Measurements from ENCODE around the gene ASAP2.

Gene ASAP2

GRCh38 chr2:9401646-9402371, 195.2 kb downstream of the ASAP2 start:
- no peak for TF ChIP-seq CTCF (IDR thresholded peaks at IDR 0.05)

DNA sequence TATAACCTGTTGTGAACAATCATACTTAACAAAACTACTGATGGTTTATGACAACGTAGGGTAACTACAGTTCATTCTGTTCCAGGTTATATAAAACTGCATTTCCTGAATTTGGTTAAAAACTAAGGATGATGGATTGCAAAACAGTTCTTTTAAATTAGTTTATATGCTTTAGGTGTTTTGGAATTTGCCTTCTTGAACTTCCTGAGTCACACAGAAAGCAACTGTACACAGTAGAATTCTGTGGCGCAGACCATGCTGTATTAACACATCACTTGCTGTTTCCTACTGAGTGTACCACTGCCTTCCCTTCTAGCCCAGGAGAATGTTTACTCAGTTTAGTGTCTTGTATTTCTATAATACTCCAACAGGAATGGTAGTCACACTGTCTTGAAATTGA, 197.3 kb downstream of the ASAP2 start:
- no peak for TF ChIP-seq CTCF (IDR thresholded peaks at IDR 0.05)

DNA sequence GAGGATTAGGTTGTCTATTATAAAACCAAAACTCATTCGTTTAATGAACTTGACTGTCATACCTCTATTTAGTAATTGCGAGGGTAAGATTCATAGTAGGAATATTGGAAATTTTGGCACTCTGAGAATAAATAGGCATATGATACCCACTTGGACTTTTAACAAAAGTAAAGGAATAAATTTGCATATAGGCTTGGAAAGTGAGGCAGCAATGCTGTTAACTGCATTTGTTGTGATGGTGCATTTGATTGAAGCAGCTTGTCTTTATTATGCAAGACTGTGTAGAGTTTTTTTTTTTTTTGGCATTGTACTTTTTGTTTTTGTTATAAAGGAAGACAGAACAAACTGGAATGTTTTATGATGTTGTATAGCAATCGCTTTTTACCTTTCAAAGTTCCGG, 197.8 kb downstream of the ASAP2 start:
- TF ChIP-seq CTCF (IDR thresholded peaks at IDR 0.05) = no peak

- TF ChIP-seq CTCF (IDR thresholded peaks at IDR 0.05) = no peak
These were observed 199.0 kb downstream of the ASAP2 start for GRCh38 chr2:9405636-9406035.

- no peak for TF ChIP-seq CTCF (IDR thresholded peaks at IDR 0.05)
These were observed 200.1 kb downstream of the ASAP2 start for GRCh38 chr2:9406529-9407362.

- no peak for TF ChIP-seq CTCF (IDR thresholded peaks at IDR 0.05)
These were observed 200.8 kb downstream of the ASAP2 start for GRCh38 chr2:9407363-9407811.

GRCh38 chr2:9408641-9409151, 202.1 kb downstream of the ASAP2 start:
- no peak for TF ChIP-seq CTCF (IDR thresholded peaks at IDR 0.05)
